ENCODE results near the gene CCDC87.

DNA sequence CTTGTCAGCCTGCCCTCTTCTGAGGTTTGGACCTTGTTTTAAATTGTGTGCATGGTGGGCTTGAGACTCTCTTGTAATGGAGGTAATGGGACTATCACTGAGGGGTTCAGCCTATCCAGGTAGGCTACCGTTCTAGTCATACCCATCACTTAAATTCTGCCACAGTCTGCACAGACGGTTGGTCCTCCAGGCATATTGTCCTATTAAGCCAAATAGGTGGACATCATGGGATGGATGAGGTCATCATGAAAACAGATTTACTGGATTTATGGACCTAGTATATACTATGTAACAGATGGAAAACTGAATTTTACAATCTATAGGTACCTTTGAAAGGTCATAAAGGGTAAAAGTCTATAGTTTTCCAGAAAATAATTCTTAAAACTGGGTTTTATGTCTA, 36.5 kb upstream of the CCDC87 start:
- TF ChIP-seq EP300 (IDR thresholded peaks at IDR 0.05) (no peak), POLR2AphosphoS5 (IDR thresholded peaks at IDR 0.05) (no peak)
- TF ChIP-seq, protein P1, sequence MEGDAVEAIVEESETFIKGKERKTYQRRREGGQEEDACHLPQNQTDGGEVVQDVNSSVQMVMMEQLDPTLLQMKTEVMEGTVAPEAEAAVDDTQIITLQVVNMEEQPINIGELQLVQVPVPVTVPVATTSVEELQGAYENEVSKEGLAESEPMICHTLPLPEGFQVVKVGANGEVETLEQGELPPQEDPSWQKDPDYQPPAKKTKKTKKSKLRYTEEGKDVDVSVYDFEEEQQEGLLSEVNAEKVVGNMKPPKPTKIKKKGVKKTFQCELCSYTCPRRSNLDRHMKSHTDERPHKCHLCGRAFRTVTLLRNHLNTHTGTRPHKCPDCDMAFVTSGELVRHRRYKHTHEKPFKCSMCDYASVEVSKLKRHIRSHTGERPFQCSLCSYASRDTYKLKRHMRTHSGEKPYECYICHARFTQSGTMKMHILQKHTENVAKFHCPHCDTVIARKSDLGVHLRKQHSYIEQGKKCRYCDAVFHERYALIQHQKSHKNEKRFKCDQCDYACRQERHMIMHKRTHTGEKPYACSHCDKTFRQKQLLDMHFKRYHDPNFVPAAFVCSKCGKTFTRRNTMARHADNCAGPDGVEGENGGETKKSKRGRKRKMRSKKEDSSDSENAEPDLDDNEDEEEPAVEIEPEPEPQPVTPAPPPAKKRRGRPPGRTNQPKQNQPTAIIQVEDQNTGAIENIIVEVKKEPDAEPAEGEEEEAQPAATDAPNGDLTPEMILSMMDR (IDR thresholded peaks at IDR 0.05) = no peak

Measured in sigmoid colon (tissue), 4 donors.